NB4 (cell line): ENCODE results near the gene EED.

Source experiments
- DNase-seq: peaks from one replicate; pipeline ENCODE4 v3.0.0; 2010; ENCODE audit warnings: low read depth
- H3K4me3 ChIP-seq: one replicate; pipeline ENCODE4 v1.5.1; 2011; ENCODE audit warnings: mild to moderate bottlenecking, low read depth, low read length, moderate library complexity
- MYC ChIP-seq: IDR thresholded peaks from 2 replicates; pipeline ENCODE4 v1.6.1; 2011; ENCODE audit warnings: low read depth, low read length
- POLR2A ChIP-seq: IDR thresholded peaks from 2 replicates; pipeline ENCODE4 v1.6.1; 2011; ENCODE audit warnings: mild to moderate bottlenecking; ENCODE audit not compliant: insufficient read length; ENCODE audit errors: extremely low read depth
- TF ChIP-seq, protein P1 (sequence below): IDR thresholded peaks from one replicate; pipeline ENCODE4 v1.5.1; 2012; ENCODE audit warnings: low read depth, low read length
- TF ChIP-seq, protein P2 (sequence below): IDR thresholded peaks from 2 replicates; pipeline ENCODE4 v1.6.1; 2011; ENCODE audit warnings: low read depth, low read length

Gene EED

DNA sequence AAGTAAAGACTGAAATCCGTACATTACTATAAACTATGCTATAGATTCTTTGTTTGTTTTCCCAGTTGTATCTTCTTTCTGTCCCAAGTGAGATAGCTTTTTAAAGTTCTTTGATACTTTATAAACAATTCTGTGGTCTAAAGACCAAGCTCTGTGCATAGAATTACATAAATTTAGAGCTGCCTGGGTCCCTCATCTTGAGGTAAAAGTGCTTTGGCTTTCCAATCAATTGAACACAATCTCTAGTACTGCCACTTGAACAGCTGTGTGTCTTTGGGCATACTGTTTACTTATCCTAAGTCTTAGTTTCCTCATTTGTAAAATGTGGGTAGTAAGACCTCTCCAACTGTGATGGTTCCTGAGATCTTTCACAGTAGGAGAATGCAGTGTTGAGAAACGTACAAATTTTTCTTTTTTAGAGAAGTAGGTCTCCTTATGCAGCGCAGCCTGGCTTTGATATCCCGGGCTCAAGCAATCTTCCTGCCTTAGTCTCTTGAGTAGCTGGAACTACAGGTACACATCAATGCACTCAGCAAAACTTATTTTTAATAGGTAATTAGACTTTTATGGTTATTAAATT lies 2.5 kb upstream of the EED start:
- TF ChIP-seq, protein P1, sequence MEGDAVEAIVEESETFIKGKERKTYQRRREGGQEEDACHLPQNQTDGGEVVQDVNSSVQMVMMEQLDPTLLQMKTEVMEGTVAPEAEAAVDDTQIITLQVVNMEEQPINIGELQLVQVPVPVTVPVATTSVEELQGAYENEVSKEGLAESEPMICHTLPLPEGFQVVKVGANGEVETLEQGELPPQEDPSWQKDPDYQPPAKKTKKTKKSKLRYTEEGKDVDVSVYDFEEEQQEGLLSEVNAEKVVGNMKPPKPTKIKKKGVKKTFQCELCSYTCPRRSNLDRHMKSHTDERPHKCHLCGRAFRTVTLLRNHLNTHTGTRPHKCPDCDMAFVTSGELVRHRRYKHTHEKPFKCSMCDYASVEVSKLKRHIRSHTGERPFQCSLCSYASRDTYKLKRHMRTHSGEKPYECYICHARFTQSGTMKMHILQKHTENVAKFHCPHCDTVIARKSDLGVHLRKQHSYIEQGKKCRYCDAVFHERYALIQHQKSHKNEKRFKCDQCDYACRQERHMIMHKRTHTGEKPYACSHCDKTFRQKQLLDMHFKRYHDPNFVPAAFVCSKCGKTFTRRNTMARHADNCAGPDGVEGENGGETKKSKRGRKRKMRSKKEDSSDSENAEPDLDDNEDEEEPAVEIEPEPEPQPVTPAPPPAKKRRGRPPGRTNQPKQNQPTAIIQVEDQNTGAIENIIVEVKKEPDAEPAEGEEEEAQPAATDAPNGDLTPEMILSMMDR = no peak
- TF ChIP-seq MYC (no peak), POLR2A (no peak)
- TF ChIP-seq, protein P2, sequence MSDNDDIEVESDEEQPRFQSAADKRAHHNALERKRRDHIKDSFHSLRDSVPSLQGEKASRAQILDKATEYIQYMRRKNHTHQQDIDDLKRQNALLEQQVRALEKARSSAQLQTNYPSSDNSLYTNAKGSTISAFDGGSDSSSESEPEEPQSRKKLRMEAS = no peak
- no peak overlapping the region for H3K4me3 ChIP-seq
- DNase-seq = peak; percentile 20

DNA sequence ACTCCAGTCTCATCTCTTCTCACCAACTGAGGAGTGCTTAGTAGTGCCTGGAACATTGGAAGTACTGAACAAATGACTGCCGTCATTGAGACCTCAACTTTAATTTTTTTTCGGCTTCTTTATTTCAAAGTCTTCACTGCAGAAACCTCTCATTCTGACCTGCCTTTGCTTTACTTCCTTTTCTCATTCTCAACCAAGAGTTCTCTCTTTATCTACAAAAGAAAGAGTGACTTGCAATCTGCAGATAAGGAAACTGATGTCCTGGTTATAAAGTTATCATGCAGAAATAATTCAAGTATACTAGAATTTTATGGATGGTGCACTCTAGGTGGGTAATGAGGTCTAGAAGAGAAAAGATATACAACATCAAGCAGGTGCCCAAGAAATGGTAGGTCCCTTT lies 1.2 kb upstream of the EED start:
- TF ChIP-seq POLR2A = no peak
- no peak for TF ChIP-seq MYC
- DNase-seq = no peak
- no peak overlapping the region for H3K4me3 ChIP-seq

DNA sequence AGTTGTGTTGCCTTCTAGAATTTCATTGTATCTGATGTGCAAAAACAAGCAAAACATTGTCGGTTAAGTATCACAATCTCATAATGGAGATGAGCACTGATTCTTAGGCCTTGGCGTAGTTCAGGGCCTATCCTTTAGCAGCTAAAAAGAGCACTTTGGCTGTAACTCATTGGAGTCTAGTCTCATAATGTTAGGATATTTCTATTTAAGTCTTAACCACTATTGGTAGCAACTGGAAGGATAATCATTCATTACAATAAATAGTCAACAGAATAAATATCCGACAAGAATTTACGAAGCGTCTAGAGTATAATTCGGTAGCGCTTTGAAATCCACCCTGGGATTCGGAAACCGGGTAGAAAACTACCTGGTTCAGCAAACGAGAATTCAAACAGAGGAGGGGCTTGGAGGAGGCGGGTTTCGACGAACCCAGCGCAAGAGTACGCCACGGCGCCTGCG lies 461 bp upstream of the EED start:
- TF ChIP-seq, protein P1 = no peak
- TF ChIP-seq POLR2A (no peak), MYC (no peak; the same call in 1 of the 2 replicates)
- TF ChIP-seq, protein P2 = no peak
- peak; percentile 96 for DNase-seq
- peak overlapping the region; percentile 91 for H3K4me3 ChIP-seq

DNA sequence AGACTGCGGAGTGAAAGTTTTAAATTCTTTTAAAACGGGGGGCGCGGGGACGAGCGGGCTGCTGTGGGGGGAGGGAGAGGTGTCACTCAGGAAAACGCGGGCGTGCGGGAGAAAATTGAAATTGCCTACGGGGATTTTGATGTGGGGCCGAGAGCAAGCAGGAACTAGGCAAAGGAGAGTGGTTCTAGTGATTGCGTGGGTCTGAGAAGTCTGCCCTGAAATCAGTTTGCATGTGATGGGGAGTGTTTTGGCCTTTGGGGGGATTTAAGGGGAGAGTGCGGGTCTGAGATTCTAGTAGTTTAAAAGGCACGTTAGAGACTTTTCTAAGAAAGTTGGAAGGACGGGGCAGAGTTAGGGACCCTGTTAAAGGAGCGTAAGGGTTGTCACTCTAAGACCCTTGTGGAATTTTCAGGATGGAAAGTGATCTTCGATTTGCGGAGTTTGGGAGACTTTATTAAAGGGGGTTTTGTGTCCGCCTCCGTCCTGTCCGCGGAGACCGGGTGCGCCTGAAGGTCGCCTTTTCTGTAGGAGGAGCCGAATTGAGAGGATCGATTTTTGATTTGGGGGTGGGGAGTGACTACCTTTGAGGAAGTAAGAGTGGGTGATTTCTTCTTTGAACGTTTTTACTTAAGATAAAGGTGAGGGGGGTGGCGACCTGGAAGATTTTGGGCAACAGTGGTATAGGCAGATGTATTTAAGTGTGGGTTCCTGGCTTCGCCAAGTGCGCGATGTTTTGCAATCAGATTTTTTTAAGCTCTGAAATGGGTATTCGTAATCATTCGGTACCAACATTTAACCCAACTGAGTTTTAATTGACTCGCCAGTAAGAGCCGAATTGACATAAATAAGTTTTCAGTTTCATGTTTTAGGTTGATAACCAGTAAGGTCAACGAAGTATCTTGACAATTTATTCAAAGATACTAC lies 1.1 kb downstream of the EED start:
- TF ChIP-seq, protein P1 = no peak
- TF ChIP-seq POLR2A (no peak), MYC (no peak)
- TF ChIP-seq, protein P2 = no peak
- DNase-seq = peak; percentile 58
- H3K4me3 ChIP-seq = peak overlapping the region; percentile 95

DNA sequence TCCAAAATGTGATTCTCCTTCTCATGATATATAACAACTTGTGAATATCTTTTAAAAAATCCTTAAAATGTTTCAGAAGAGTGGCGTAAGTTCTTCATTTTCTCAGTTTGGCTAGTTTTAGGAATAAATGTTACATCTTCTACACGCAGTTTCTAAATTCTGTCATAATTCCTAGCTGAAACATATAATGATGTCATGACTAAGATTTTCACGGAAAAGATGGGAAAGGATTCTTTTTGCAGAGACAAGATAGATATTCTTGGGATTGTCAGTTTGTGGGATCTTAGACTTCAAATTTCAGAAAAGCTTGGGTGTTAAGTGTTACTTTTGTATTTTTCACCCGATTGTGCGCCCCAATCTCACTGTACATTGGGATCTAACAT lies 1.7 kb downstream of the EED start:
- TF ChIP-seq, protein P1 = no peak
- TF ChIP-seq POLR2A (no peak), MYC (no peak)
- TF ChIP-seq, protein P2 = no peak
- peak overlapping the region; percentile 95 for H3K4me3 ChIP-seq
- DNase-seq = no peak

DNA sequence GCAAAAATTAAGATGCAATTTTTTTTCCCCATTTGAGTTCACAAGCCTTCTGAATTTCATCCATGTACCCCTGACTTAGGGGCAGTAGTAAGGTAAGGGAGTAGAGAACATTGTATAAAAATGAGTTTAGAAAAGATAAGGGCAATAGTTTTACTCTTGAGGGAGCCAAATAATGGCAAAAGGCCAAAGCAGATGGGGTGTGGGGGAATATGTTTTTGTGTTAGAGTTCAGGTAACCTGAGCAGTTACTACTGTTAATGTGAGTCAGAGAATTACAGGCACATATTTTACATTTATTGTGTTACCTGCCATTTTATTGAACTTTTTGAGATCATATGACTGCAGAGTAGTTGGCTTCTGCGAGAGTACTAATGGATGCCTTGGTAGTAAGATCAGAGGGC lies 3.1 kb downstream of the EED start:
- H3K4me3 ChIP-seq = peak overlapping the region; percentile 95
- no peak for DNase-seq
- TF ChIP-seq, protein P1 = no peak
- TF ChIP-seq MYC (no peak), POLR2A (no peak)
- TF ChIP-seq, protein P2 = no peak
